HG02571 (cell line): Measurements from ENCODE around the gene SAA4.
A peak's percentile ranks its signal among the peaks of the same experiment; 100 is the strongest.
"Not testable (repeated sequence)": the region's sequence is repeated elsewhere in the genome, so short reads cannot be mapped to it uniquely, and the experiment has no call there.

Source experiments
- ATAC-seq: cut with Tn5 transposase; IDR thresholded peaks from one replicate; pipeline ENCODE4 v1.9.1; 2021; ENCODE audit warnings: mild to moderate bottlenecking, moderate library complexity; ENCODE audit not compliant: unreplicated experiment

The SAA4 gene

DNA sequence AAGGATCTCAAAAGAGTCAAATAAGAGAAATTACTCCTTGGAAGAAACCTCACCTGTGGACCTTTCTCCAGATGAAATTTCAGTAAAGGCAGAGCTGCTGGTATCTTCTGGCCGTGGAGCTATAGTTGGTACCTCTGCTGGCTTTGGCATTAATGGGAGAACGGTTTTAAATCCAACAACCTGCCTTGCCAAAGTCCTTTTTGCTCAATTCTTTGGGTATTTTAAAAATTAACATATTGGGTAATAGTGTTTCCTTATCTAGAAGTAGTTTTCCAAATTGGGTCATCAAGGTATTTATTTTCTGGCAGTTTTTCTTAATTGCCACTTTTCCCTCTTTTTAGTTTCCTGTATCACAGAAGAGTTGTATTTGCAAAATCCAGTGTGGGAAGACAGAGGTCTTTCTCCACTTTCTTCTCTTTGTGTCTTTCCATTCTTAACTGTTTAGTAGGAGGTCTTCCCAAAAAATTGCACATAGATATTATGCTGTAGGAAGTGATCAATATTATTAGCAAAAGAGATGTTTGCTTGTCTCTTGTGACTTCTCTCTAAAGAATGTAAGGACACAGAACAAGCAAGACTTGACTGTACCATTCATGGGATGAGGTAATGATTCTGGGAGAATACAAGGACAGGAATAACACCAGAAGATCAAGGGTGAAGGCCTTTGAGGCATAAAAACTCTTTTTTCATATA, at the start of gene SAA4:
Gene SAA4 (minus strand): TSS at position 139 of the 693 bp plus-strand sequence. CDS start 876 bp downstream, outside the sequence.
- no peak for ATAC-seq

- no peak for ATAC-seq
These were observed 49.2 kb upstream of the SAA4 start for GRCh38 chr11:18285841-18286240.

GRCh38 chr11:18282626-18283025, 46.0 kb upstream of the SAA4 start:
- ATAC-seq = no peak

DNA sequence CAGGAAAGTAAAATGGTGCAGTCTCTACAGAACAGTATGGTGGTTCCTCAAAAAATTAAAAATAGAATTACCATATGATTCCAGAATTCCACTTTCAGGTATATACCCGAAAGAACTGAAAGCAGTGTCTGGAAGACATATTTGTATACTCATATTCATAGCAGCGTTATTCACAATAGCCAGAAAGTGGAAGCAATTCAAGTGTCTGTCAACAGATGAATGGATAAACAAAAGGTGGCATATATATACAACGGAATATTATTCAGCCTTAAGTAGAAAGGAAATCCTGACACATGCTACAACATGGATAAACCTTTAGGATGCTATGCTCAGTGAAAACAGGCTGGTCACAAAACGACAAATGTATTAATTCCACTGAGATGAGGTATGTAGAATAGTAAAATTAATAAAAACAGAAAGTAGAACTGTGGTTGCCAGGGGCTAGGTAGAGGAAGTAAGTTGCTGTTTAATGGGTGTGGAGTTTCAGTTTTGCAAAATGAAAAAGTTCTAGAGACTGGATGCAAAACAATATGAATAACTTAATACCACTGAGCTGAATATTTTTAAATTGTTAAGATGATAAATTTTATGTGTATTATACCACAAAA, 43.9 kb upstream of the SAA4 start:
- ATAC-seq = peak; percentile 80

DNA sequence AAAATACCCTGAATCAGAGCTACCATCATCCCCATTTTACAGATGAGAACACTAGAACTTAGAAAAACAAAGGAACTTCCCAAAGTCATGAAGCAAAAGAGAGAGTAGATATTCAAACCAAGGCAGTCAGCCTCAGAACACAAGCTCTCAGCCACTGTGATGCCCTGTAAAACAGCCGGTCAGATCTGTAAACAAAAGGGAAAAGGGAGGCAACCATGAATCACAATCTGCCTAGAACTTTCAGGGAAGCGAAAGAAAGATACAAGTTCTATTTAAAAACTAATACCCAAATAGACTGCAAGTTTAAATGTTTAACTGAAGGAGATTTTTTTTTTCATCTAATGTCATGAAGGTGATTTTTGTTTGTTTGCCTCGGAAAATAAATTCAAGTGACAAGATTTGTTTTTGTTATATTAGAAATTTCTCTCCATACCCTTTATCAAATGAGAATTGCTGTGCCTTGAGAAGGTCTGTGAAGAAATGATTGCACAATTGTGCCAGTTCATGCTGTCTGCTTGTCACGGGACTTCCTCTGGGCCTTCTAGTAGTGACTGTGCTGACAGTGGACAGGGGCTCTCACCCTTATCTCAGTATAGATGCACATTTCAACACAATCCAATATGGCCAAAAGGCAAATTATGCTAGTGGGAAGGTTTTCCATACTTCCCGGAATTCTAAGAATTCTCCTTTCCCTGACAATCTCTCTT, 41.1 kb upstream of the SAA4 start:
- ATAC-seq = no peak

- ATAC-seq = no peak
These were observed 34.6 kb upstream of the SAA4 start for GRCh38 chr11:18271206-18271605.

- ATAC-seq = no peak
These were observed 33.5 kb upstream of the SAA4 start for GRCh38 chr11:18270102-18270501.

DNA sequence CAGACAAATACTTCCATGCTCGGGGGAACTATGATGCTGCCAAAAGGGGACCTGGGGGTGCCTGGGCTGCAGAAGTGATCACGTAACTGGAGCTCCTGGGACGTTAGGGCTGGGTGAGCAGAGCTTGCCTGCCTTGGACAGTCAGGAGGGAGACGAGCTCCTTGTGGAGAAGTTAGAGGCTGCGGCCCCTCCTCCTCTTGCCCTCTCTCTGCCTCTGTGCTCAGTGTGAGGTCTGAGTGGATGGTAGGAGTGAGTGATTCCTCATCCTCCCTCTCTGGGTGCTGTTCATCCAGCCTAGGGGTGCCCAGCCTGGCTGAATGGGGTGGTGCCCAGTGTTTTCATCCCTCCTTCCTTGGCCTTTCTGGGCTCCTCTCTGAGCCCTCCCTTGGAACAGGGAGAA, 32.6 kb upstream of the SAA4 start:
- ATAC-seq = not testable (repeated sequence)

DNA sequence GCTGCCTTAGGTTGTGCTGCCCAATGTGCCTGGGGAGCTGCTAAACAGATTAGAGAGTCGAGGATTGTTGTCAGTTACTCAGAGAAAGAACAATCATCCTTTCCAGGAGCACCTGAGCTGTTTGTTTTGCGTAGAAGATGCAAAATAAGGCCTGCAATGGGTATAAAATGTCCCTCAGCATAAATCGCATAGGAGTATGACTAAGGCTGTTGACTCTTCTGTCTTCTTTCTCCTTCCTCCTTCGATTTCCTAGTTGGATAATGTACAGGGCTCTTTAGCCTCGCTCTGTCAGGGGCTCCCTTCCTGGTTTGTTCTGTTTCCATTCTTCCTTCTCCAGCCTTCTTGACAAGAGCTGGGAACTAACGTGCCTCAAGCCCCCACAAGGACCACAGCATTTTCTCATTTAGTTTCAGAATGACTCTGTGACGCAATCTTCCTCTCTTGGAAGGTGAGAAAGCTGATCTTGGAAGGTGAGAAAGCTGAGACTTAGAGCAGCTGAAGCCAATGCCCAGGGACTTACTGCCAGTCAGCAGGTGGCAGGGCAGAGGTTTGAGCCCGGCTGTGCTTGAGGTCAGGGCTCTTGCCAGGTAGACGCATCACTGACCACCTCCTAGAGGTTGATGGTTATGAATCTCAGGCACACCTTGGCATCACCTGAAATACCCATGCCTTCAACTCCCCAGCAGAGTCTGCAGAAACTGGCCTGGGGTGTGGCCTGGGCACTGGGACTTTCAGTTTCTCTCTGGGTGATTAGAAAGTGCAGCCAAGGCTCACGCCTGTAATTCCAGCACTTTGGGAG, 30.9 kb upstream of the SAA4 start:
- peak; percentile 56 for ATAC-seq

DNA sequence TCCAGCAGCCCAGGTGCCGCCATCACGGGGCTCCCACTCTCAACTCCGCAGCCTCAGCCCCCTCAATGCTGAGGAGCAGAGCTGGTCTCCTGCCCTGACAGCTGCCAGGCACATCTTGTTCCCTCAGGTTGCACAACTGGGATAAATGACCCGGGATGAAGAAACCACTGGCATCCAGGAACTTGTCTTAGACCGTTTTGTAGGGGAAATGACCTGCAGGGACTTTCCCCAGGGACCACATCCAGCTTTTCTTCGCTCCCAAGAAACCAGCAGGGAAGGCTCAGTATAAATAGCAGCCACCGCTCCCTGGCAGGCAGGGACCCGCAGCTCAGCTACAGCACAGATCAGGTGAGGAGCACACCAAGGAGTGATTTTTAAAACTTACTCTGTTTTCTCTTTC, 29.3 kb upstream of the SAA4 start, which contains the start of gene SAA1:
Gene SAA1 (plus strand): TSS at position 316 of the 400 bp plus-strand sequence. CDS start 624 bp downstream, outside the sequence.
- ATAC-seq = no peak

- ATAC-seq = no peak
These were observed 28.3 kb upstream of the SAA4 start for GRCh38 chr11:18264677-18265555.

DNA sequence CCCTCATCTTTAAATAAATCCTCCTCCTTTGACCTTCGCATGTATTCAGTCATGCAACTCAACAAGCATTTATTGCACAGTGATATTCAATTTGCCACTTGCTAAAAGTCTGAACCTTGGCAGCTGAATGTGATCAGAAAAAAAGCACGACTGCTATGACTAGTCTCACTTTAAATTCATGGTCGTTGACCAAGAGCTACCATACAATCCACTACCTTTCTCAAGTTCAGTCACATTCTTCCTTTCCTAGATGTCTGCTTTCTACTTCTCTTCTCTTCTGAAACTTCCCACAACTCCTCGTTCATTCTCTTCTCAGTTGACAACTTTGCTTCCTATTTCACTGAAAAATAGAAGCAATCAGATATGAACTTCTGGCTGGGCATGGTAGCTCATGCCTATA, 27.4 kb upstream of the SAA4 start:
- ATAC-seq = no peak

GRCh38 chr11:18262681-18263350, 26.2 kb upstream of the SAA4 start:
- not testable (repeated sequence) for ATAC-seq

DNA sequence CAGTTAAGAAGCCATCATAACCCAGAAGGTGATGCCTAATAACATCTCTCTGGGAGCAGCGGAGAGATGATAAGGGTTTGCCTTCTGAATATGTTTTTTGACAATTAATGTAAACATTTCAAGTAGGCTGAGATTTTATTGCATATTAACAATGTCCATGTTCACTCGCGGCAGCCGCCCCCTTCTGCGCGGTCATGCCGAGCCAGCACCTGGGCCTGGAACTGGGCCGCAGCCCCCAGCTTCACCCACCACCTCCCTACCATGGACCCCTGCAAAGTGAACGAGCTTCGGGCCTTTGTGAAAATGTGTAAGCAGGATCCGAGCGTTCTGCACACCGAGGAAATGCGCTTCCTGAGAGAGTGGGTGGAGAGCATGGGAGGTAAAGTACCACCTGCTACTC, 25.1 kb upstream of the SAA4 start:
- no peak for ATAC-seq

GRCh38 chr11:18259259-18259658, 22.7 kb upstream of the SAA4 start:
- ATAC-seq = no peak

GRCh38 chr11:18254781-18255361, 18.3 kb upstream of the SAA4 start:
- no peak for ATAC-seq

- no peak for ATAC-seq
These were observed 17.3 kb upstream of the SAA4 start for GRCh38 chr11:18253778-18254338.

- ATAC-seq = no peak
These were observed 16.6 kb upstream of the SAA4 start for GRCh38 chr11:18253233-18253632.

- ATAC-seq = no peak
These were observed 12.0 kb upstream of the SAA4 start, which contains the start of gene SAA2 for GRCh38 chr11:18248561-18248960. SAA2 (minus strand) TSS chr11:18248668; CDS start chr11:18248011, 657 bp downstream.
